PC-9 (cell line): Measurements from ENCODE around the gene SLC6A18. TPM values are rescaled to one million over a fixed set of nuclear protein-coding genes. Genes with fewer than 3 reads are reported as not detected.

Source experiments
- BruUV-seq: library from RNA; stranded (reverse); fragments of 400-500 nt; replicated peaks from 2 replicates; lab custom pipeline; 2021; lab: Mats Ljungman, UMichigan
- CTCF ChIA-PET: fragments of 300-600 bp; sonication (Branson Sonifier 250); formaldehyde crosslinking; loops from one replicate; lab custom pipeline; 2022; ENCODE audit warnings: antibody characterized with exemption; lab: Charles Lee
- POLR2A ChIA-PET: fragments of 300-600 bp; sonication (Branson Sonifier 250); formaldehyde crosslinking; loops from one replicate; lab custom pipeline; 2022; ENCODE audit warnings: antibody characterized with exemption; ENCODE audit not compliant: unreplicated experiment; lab: Charles Lee
- DNase-seq, 2 experiments: peaks; one replicate each; pipeline versions ENCODE4 v3.0.0 to v3.0.0-alpha.2; 2015 to 2022; ENCODE audit warnings: mixed read lengths in 1 of 2
- H2AFZ ChIP-seq: fragments of 200-600 bp; sonication (generic); 2 replicates; pipeline ENCODE4 v1.8.1; 2017; ENCODE audit warnings: antibody characterized with exemption
- H3F3A ChIP-seq: fragments of 200-600 bp; sonication (generic); 2 replicates; pipeline ENCODE4 v1.8.1; 2017; ENCODE audit warnings: antibody characterized with exemption, mild to moderate bottlenecking, low read depth; ENCODE audit not compliant: insufficient read depth
- H3K27ac ChIP-seq: fragments of 200-600 bp; sonication (generic); 2 replicates; pipeline ENCODE4 v1.6.1; 2016; ENCODE audit warnings: mixed run types
- H3K27me3 ChIP-seq: fragments of 200-600 bp; sonication (generic); 2 replicates; pipeline ENCODE4 v1.6.1; 2016; ENCODE audit warnings: low read depth, mixed run types; ENCODE audit not compliant: insufficient read depth
- H3K36me3 ChIP-seq: fragments of 200-600 bp; sonication (generic); 2 replicates; pipeline ENCODE4 v1.6.1; 2016; ENCODE audit warnings: low read depth, mixed run types
- H3K4me1 ChIP-seq: fragments of 200-600 bp; sonication (generic); replicated peaks from 2 replicates; pipeline ENCODE4 v1.6.1; 2016; ENCODE audit warnings: mixed run types; ENCODE audit not compliant: insufficient read depth
- H3K4me2 ChIP-seq: fragments of 200-600 bp; sonication (generic); 2 replicates; pipeline ENCODE4 v1.6.1; 2017; ENCODE audit warnings: mixed run types
- H3K4me3 ChIP-seq: fragments of 200-600 bp; sonication (generic); 2 replicates; pipeline ENCODE4 v1.6.1; 2016; ENCODE audit warnings: mixed run types
- H3K79me2 ChIP-seq: fragments of 200-600 bp; sonication (generic); 2 replicates; pipeline ENCODE4 v1.6.1; 2017; ENCODE audit warnings: low read depth, mixed run types
- H3K9me2 ChIP-seq: fragments of 200-600 bp; sonication (generic); 2 replicates; pipeline ENCODE4 v1.8.1; 2017; ENCODE audit warnings: mild to moderate bottlenecking; ENCODE audit not compliant: insufficient read depth
- H3K9me3 ChIP-seq: fragments of 200-600 bp; sonication (generic); 2 replicates; pipeline ENCODE4 v1.8.1; 2016; ENCODE audit warnings: low read depth; ENCODE audit not compliant: insufficient read depth
- H4K20me1 ChIP-seq: fragments of 200-600 bp; sonication (generic); 2 replicates; pipeline ENCODE4 v1.8.1; 2017; ENCODE audit not compliant: insufficient read depth
- EZH2 ChIP-seq: fragments of 200-600 bp; sonication (generic); IDR thresholded peaks from 2 replicates; pipeline ENCODE4 v1.8.0; 2017; ENCODE audit warnings: antibody characterized with exemption, low read depth
- intact Hi-C: fragments of 100-400 bp; cut with micrococcal nuclease; formaldehyde crosslinking; loops from one replicate; pipeline ENCODE4 v1.10.0; 2022; ENCODE audit not compliant: unreplicated experiment
- total RNA-seq: library from RNA; stranded (reverse); gene quantifications from 2 replicates; pipeline ENCODE4 v1.2.3, GENCODE V29; 2021
- TF ChIP-seq, protein P1 (sequence below): fragments of 200-600 bp; sonication (generic); conservative IDR thresholded peaks from 2 replicates; pipeline ENCODE4 v1.6.1; 2017; ENCODE audit warnings: mixed run types, antibody characterized with exemption, mild to moderate bottlenecking, moderate library complexity

The SLC6A18 gene
- total RNA-seq, 1 experiment from 2014 or later = not detected

DNA sequence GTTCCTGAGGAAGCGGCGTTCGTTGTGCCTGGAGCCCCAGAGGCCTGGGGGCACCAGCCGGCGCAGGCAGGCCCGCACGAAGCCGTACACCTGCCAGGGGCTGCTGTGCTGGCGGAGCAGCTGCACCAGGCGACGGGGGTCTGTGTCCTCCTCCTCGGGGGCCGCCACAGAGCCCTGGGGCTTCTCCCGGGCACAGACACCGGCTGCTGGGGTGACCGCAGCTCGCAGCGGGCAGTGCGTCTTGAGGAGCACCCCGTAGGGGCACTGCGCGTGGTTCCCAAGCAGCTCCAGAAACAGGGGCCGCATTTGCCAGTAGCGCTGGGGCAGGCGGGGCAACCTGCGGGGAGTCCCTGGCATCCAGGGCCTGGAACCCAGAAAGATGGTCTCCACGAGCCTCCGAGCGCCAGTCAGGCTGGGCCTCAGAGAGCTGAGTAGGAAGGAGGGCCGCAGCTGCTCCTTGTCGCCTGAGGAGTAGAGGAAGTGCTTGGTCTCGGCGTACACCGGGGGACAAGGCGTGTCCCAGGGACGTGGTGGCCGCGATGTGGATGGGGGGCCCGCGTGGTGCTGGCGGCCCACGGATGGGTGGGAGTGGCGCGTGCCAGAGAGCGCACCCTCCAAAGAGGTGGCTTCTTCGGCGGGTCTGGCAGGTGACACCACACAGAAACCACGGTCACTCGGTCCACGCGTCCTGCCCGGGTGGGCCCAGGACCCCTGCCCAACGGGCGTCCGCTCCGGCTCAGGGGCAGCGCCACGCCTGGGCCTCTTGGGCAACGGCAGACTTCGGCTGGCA, 68.4 kb downstream of the SLC6A18 start:
- peaks cover 10% of the 10 kb centered on the region; the same call in 1 of the 2 replicates for H3K27me3 ChIP-seq
- no peak overlapping the region for H2AFZ ChIP-seq
- DNase-seq = no peak
- no peaks in the 10 kb centered on the region for H3K4me1 ChIP-seq
- ChIA-PET POLR2A (no interaction called here), CTCF (interaction anchor here (0.6 kb wide), 1 partner anchor 623 kb away, joined by 10 read pairs; no protein-coding TSS in a partner anchor)
- no peaks in the 10 kb centered on the region; the same call in 1 of the 2 replicates for H3K9me3 ChIP-seq
- H3K4me2 ChIP-seq = no peak overlapping the region
- H3K79me2 ChIP-seq = no peaks in the 10 kb centered on the region
- H4K20me1 ChIP-seq = no peaks in the 10 kb centered on the region
- no peak overlapping the region for H3K4me3 ChIP-seq
- peaks cover 8% of the 10 kb centered on the region; the same call in 1 of the 2 replicates for H3F3A ChIP-seq
- no peak overlapping the region for H3K27ac ChIP-seq
- no TSS peak for BruUV-seq
- intact Hi-C loops = no loop called here
- H3K9me2 ChIP-seq = no peaks in the 10 kb centered on the region
- TF ChIP-seq EZH2 = no peak
- TF ChIP-seq, protein P1, sequence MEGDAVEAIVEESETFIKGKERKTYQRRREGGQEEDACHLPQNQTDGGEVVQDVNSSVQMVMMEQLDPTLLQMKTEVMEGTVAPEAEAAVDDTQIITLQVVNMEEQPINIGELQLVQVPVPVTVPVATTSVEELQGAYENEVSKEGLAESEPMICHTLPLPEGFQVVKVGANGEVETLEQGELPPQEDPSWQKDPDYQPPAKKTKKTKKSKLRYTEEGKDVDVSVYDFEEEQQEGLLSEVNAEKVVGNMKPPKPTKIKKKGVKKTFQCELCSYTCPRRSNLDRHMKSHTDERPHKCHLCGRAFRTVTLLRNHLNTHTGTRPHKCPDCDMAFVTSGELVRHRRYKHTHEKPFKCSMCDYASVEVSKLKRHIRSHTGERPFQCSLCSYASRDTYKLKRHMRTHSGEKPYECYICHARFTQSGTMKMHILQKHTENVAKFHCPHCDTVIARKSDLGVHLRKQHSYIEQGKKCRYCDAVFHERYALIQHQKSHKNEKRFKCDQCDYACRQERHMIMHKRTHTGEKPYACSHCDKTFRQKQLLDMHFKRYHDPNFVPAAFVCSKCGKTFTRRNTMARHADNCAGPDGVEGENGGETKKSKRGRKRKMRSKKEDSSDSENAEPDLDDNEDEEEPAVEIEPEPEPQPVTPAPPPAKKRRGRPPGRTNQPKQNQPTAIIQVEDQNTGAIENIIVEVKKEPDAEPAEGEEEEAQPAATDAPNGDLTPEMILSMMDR = no peak
- no peaks in the 10 kb centered on the region for H3K36me3 ChIP-seq

DNA sequence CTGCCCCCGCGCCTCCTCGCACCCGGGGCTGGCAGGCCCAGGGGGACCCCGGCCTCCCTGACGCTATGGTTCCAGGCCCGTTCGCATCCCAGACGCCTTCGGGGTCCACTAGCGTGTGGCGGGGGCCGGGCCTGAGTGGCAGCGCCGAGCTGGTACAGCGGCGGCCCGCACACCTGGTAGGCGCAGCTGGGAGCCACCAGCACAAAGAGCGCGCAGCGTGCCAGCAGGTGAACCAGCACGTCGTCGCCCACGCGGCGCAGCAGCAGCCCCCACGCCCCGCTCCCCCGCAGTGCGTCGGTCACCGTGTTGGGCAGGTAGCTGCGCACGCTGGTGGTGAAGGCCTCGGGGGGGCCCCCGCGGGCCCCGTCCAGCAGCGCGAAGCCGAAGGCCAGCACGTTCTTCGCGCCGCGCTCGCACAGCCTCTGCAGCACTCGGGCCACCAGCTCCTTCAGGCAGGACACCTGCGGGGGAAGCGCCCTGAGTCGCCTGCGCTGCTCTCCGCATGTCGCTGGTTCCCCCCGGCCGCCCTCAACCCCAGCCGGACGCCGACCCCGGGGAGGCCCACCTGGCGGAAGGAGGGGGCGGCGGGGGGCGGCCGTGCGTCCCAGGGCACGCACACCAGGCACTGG, 69.1 kb downstream of the SLC6A18 start:
- no peak for TF ChIP-seq EZH2
- TF ChIP-seq, protein P1 = no peak
- H3K4me3 ChIP-seq = no peak overlapping the region
- H3F3A ChIP-seq = peaks cover 8% of the 10 kb centered on the region; the same call in 1 of the 2 replicates
- BruUV-seq = no TSS peak
- no peaks in the 10 kb centered on the region for H3K79me2 ChIP-seq
- H3K4me1 ChIP-seq = no peaks in the 10 kb centered on the region
- peaks cover 17% of the 10 kb centered on the region; the same call in 1 of the 2 replicates for H3K27me3 ChIP-seq
- DNase-seq = no peak
- H3K27ac ChIP-seq = no peak overlapping the region
- POLR2A ChIA-PET = no interaction called here
- no peak overlapping the region; the same call in 1 of the 2 replicates for H3K4me2 ChIP-seq
- intact Hi-C loops = no loop called here
- H3K36me3 ChIP-seq = no peaks in the 10 kb centered on the region
- CTCF ChIA-PET = no interaction called here
- no peaks in the 10 kb centered on the region for H3K9me3 ChIP-seq
- no peak overlapping the region for H2AFZ ChIP-seq
- no peaks in the 10 kb centered on the region for H3K9me2 ChIP-seq
- no peaks in the 10 kb centered on the region for H4K20me1 ChIP-seq

DNA sequence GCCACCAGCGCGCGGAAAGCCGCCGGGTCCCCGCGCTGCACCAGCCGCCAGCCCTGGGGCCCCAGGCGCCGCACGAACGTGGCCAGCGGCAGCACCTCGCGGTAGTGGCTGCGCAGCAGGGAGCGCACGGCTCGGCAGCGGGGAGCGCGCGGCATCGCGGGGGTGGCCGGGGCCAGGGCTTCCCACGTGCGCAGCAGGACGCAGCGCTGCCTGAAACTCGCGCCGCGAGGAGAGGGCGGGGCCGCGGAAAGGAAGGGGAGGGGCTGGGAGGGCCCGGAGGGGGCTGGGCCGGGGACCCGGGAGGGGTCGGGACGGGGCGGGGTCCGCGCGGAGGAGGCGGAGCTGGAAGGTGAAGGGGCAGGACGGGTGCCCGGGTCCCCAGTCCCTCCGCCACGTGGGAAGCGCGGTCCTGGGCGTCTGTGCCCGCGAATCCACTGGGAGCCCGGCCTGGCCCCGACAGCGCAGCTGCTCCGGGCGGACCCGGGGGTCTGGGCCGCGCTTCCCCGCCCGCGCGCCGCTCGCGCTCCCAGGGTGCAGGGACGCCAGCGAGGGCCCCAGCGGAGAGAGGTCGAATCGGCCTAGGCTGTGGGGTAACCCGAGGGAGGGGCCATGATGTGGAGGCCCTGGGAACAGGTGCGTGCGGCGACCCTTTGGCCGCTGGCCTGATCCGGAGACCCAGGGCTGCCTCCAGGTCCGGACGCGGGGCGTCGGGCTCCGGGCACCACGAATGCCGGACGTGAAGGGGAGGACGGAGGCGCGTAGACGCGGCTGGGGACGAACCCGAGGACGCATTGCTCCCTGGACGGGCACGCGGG, 69.9 kb downstream of the SLC6A18 start, which contains the start of gene TERT:
TSS of gene TERT (minus strand) at position 234 of the 815 bp plus-strand sequence. CDS start at position 155, 79 bp downstream.
- CTCF ChIA-PET = no interaction called here
- H3K4me3 ChIP-seq = no peak within 1 kb of the TSS
- no peaks in the 10 kb centered on the region for H3K9me2 ChIP-seq
- no peak for TF ChIP-seq EZH2
- TF ChIP-seq, protein P1 = no peak
- no peaks in the 10 kb centered on the region for H3K4me1 ChIP-seq
- H2AFZ ChIP-seq = no peak within 1 kb of the TSS
- peaks cover 22% of the 10 kb centered on the region; the same call in 1 of the 2 replicates for H3K27me3 ChIP-seq
- H4K20me1 ChIP-seq = no peaks in the 10 kb centered on the region
- no TSS peak for BruUV-seq
- DNase-seq = no peak
- no peaks in the 10 kb centered on the region for H3K9me3 ChIP-seq
- no peak within 1 kb of the TSS for H3K27ac ChIP-seq
- peaks cover 8% of the 10 kb centered on the region; the same call in 1 of the 2 replicates for H3F3A ChIP-seq
- no peaks in the 10 kb centered on the region for H3K79me2 ChIP-seq
- H3K4me2 ChIP-seq = no peak within 1 kb of the TSS; the same call in 1 of the 2 replicates
- intact Hi-C loops = no loop called here
- POLR2A ChIA-PET = no interaction called here
- no peaks in the 10 kb centered on the region for H3K36me3 ChIP-seq
